Measurements from ENCODE around the gene TTF2.

TTF2 gene

GRCh38 chr1:117047271-117047670, 12.9 kb upstream of the TTF2 start:
- no peak for DNase-seq

- DNase-seq, result no peak
Measured at GRCh38 chr1:117049857-117050256, 10.3 kb upstream of the TTF2 start.

- no peak for DNase-seq
Measured at GRCh38 chr1:117051224-117052064, 8.7 kb upstream of the TTF2 start.

GRCh38 chr1:117054068-117054467, 6.1 kb upstream of the TTF2 start:
- DNase-seq, result no peak

- DNase-seq, result no peak
Measured at GRCh38 chr1:117058810-117059209, 1.3 kb upstream of the TTF2 start.

- DNase-seq, result no peak
Measured at GRCh38 chr1:117059334-117059677, 820 bp upstream of the TTF2 start.

- DNase-seq, result peak; percentile 10
Measured at GRCh38 chr1:117060441-117061317, 553 bp downstream of the TTF2 start.

- peak; percentile 59 for DNase-seq
Measured at GRCh38 chr1:117061986-117062415, 1.9 kb downstream of the TTF2 start.

GRCh38 chr1:117066367-117066766, 6.2 kb downstream of the TTF2 start:
- no peak for DNase-seq

GRCh38 chr1:117067533-117068370, 7.6 kb downstream of the TTF2 start:
- DNase-seq, result peak; percentile 55

GRCh38 chr1:117068580-117068979, 8.5 kb downstream of the TTF2 start:
- DNase-seq, result no peak

GRCh38 chr1:117069220-117069844, 9.2 kb downstream of the TTF2 start:
- DNase-seq, result no peak

GRCh38 chr1:117070124-117070523, 10.0 kb downstream of the TTF2 start:
- no peak for DNase-seq

GRCh38 chr1:117076648-117077047, 16.5 kb downstream of the TTF2 start:
- no peak for DNase-seq

- peak; percentile 86 for DNase-seq
Measured at GRCh38 chr1:117077267-117077666, 17.1 kb downstream of the TTF2 start.

- no peak for DNase-seq
Measured at GRCh38 chr1:117079737-117080136, 19.6 kb downstream of the TTF2 start.

- DNase-seq, result no peak
Measured at GRCh38 chr1:117084231-117084630, 24.1 kb downstream of the TTF2 start.

- no peak for DNase-seq
Measured at GRCh38 chr1:117087686-117088085, 27.6 kb downstream of the TTF2 start.

- DNase-seq, result no peak
Measured at GRCh38 chr1:117089996-117090395, 29.9 kb downstream of the TTF2 start.

- DNase-seq, result peak; percentile 41
Measured at GRCh38 chr1:117092594-117092993, 32.5 kb downstream of the TTF2 start.

GRCh38 chr1:117093091-117093534, 33.0 kb downstream of the TTF2 start:
- DNase-seq, result peak; percentile 99

GRCh38 chr1:117093870-117094621, 33.9 kb downstream of the TTF2 start:
- peak; percentile 91 for DNase-seq

All from HCEC 1CT (cell line).